ENCODE measurements around the gene KIAA1217.

Gene KIAA1217

GRCh38 chr10:24180891-24181290 is 28.0 kb upstream of the KIAA1217 start:
- no peak for TF ChIP-seq FEZF1 (tag by site-specific recombination; IDR thresholded peaks at IDR 0.05)
- no peak for TF ChIP-seq ZNF366 (tag by site-specific recombination; conservative IDR thresholded peaks at IDR 0.05)
- no peak for TF ChIP-seq PBX3 (CRISPR knock-in tag; IDR thresholded peaks at IDR 0.05)
- no peak for TF ChIP-seq TSHZ1 (tag by site-specific recombination; IDR thresholded peaks at IDR 0.05; ENCODE audit: borderline replicate concordance)
- no peak for TF ChIP-seq ZNF10 (tag by site-specific recombination; IDR thresholded peaks at IDR 0.05)
- no peak for TF ChIP-seq ZBTB17 (tag by site-specific recombination; IDR thresholded peaks at IDR 0.05)
- TF ChIP-seq ZNF514 (tag by site-specific recombination; IDR thresholded peaks at IDR 0.05), result no peak
- TF ChIP-seq ZNF530 (tag by site-specific recombination; IDR thresholded peaks at IDR 0.05; ENCODE audit: low read depth), result no peak
- TF ChIP-seq ZNF629 (tag by site-specific recombination; IDR thresholded peaks at IDR 0.05), result no peak
- no peak for TF ChIP-seq PATZ1 (tag by site-specific recombination; IDR thresholded peaks at IDR 0.05)
- CTCF ChIA-PET, result interaction anchor here (0.6 kb wide), 1 partner anchor 154 kb away, joined by 3 read pairs; no protein-coding TSS in a partner anchor
- POLR2A ChIA-PET, result no interaction called here

GRCh38 chr10:24184455-24184854 is 24.5 kb upstream of the KIAA1217 start:
- TF ChIP-seq ZNF350 (tag by site-specific recombination; IDR thresholded peaks at IDR 0.05) (no peak), REST (tag by site-specific recombination; IDR thresholded peaks at IDR 0.05) (peak; percentile 37; the same call in 1 of the 2 replicates)
- Histone ChIP-seq H3K36me3 (ENCODE audit: control insufficient read depth in 2 of 2, insufficient read depth in 1 of 2, low read length in 2 of 2) (no peaks in the 10 kb centered on the region), H3K4me3 (ENCODE audit: low read depth, low read length) (no peak overlapping the region), H3K9me3 (ENCODE audit: control insufficient read depth, insufficient read depth, low read depth, low read length) (no peaks in the 10 kb centered on the region), H3K4me1 (ENCODE audit: control insufficient read depth, insufficient read depth, low read length) (no peaks in the 10 kb centered on the region), H3K27ac (ENCODE audit: extremely low read depth, low read depth, low read length) (no peak overlapping the region)
- CTCF ChIA-PET, result no interaction called here
- POLR2A ChIA-PET, result no interaction called here

More at GRCh38 chr10:24180891-24181290, 28.0 kb upstream of the KIAA1217 start:
- Histone ChIP-seq H3K27ac (ENCODE audit: extremely low read depth, low read depth, low read length) (no peak overlapping the region), H3K4me1 (ENCODE audit: control insufficient read depth, insufficient read depth, low read length) (no peaks in the 10 kb centered on the region), H3K9me3 (ENCODE audit: control insufficient read depth, insufficient read depth, low read depth, low read length) (no peaks in the 10 kb centered on the region), H3K36me3 (ENCODE audit: control insufficient read depth in 2 of 2, insufficient read depth in 1 of 2, low read length in 2 of 2) (no peaks in the 10 kb centered on the region), H3K4me3 (ENCODE audit: low read depth, low read length) (no peak overlapping the region)
